Esophagus squamous epithelium (tissue), 4 donors: Measurements from ENCODE around the gene GPC6.

ENCODE experiments used
- POLR2A ChIP-seq, 4 donors: fragments of 450-650 bp; IDR thresholded peaks; one replicate each; pipeline ENCODE4 v1.6.1; 2017; ENCODE audit warnings: antibody characterized with exemption in 4 of 4, mild to moderate bottlenecking in 4 of 4, moderate library complexity in 3 of 4
- TF ChIP-seq, protein P1 (sequence below), 6 experiments: fragments of 450-650 bp in 4 of 6; fragments of 200-600 bp in 2 of 6; sonication (generic) in 2 of 6; IDR thresholded peaks; one replicate each; pipeline ENCODE4 v1.5.1; 2016 to 2019; ENCODE audit warnings: antibody characterized with exemption in 6 of 6, mild to moderate bottlenecking in 4 of 6, moderate library complexity in 4 of 6

DNA sequence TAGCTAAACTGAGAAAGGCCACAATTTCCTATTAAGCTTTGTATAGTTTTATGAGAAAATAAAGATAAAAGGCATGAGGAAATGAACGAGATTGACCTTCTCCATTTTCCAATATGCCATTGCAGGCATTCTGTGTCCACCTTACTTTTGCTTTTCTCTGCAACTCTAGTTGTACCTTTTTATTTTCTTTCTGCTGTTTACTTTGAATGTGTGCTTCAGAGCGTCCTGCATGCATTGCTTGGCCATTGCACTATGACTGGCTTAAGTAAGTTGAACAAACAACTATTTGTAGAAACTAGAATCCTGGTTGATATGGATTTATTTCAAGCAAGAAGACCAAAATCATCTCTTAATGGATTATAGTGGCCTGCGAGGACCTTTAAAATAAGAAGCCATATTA lies 510.3 kb downstream of the GPC6 start:
- TF ChIP-seq, protein P1, sequence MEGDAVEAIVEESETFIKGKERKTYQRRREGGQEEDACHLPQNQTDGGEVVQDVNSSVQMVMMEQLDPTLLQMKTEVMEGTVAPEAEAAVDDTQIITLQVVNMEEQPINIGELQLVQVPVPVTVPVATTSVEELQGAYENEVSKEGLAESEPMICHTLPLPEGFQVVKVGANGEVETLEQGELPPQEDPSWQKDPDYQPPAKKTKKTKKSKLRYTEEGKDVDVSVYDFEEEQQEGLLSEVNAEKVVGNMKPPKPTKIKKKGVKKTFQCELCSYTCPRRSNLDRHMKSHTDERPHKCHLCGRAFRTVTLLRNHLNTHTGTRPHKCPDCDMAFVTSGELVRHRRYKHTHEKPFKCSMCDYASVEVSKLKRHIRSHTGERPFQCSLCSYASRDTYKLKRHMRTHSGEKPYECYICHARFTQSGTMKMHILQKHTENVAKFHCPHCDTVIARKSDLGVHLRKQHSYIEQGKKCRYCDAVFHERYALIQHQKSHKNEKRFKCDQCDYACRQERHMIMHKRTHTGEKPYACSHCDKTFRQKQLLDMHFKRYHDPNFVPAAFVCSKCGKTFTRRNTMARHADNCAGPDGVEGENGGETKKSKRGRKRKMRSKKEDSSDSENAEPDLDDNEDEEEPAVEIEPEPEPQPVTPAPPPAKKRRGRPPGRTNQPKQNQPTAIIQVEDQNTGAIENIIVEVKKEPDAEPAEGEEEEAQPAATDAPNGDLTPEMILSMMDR (IDR thresholded peaks at IDR 0.05): no peak
- no peak for TF ChIP-seq POLR2A (IDR thresholded peaks at IDR 0.05)
